D721Med (cell line): ENCODE measurements around the gene DIP2A.

Experiments
- DNase-seq: peaks from one replicate; pipeline ENCODE4 v3.0.0; 2011; ENCODE audit warnings: low spot score; ENCODE audit not compliant: insufficient read length
- FAIRE-seq: peaks from 2 replicates; lab custom pipeline; 2011; peaks lifted over from hg19 to GRCh38; lab: Jason Lieb, UNC
- CTCF ChIP-seq: IDR thresholded peaks from 2 replicates; pipeline ENCODE4 v1.5.1; 2012; ENCODE audit warnings: mild to moderate bottlenecking, control low read depth; ENCODE audit not compliant: insufficient read depth; ENCODE audit errors: missing control alignments

The DIP2A gene

GRCh38 chr21:46478910-46479309 is 20.2 kb downstream of the DIP2A start:
- no peak for FAIRE-seq
- DNase-seq, result no peak
- no peak for TF ChIP-seq CTCF

- DNase-seq, result no peak
- TF ChIP-seq CTCF, result no peak
- FAIRE-seq, result no peak
Observed at GRCh38 chr21:46480466-46480865, 21.8 kb downstream of the DIP2A start.

- FAIRE-seq (no peak), DNase-seq (no peak)
- no peak for TF ChIP-seq CTCF
Observed at GRCh38 chr21:46482225-46482845, 23.6 kb downstream of the DIP2A start.

GRCh38 chr21:46482846-46483231 is 24.1 kb downstream of the DIP2A start:
- no peak for TF ChIP-seq CTCF
- DNase-seq, result no peak
- FAIRE-seq, result no peak

- TF ChIP-seq CTCF, result no peak
- DNase-seq (no peak), FAIRE-seq (no peak)
Observed at GRCh38 chr21:46483300-46484295, 24.9 kb downstream of the DIP2A start.

GRCh38 chr21:46486481-46487126 is 27.9 kb downstream of the DIP2A start:
- FAIRE-seq, result no peak
- DNase-seq, result no peak
- TF ChIP-seq CTCF, result no peak
